Nephron (organoid): ENCODE results near the gene TJP1.

Experiments
- H3K27ac Mint-ChIP-seq, 3 experiments: 2 replicates each; pipeline ENCODE4 v1.8.0; 2020; ENCODE audit warnings: mixed read lengths in 3 of 3, mild to moderate bottlenecking in 2 of 3, moderate library complexity in 1 of 3
- H3K27me3 Mint-ChIP-seq: 2 replicates; pipeline ENCODE4 v1.8.0; 2021; ENCODE audit warnings: low read depth, mild to moderate bottlenecking, moderate library complexity, mixed read lengths
- H3K36me3 Mint-ChIP-seq: 2 replicates; pipeline ENCODE4 v1.8.0; 2020; ENCODE audit warnings: low read depth, mixed read lengths
- H3K4me1 Mint-ChIP-seq: 2 replicates; pipeline ENCODE4 v1.8.0; 2020; ENCODE audit warnings: mixed read lengths
- H3K4me3 Mint-ChIP-seq, 3 experiments: 2 replicates each; pipeline ENCODE4 v1.8.0; 2020; ENCODE audit warnings: mild to moderate bottlenecking in 3 of 3, mixed read lengths in 3 of 3, moderate library complexity in 2 of 3
- H3K9me3 Mint-ChIP-seq: 2 replicates; pipeline ENCODE4 v1.8.0; 2020; ENCODE audit warnings: mixed read lengths
- CTCF ChIP-seq, 3 experiments: fragments of 200-600 bp; sonication (generic); IDR thresholded peaks; one replicate each; pipeline ENCODE4 v1.5.0; 2021; ENCODE audit warnings: antibody characterized with exemption in 3 of 3; ENCODE audit not compliant: unreplicated experiment in 3 of 3

TJP1 gene

GRCh38 chr15:29857221-29857789, 35.0 kb upstream of the TJP1 start:
- no peak for TF ChIP-seq CTCF (IDR thresholded peaks at IDR 0.05; ENCODE audit: unreplicated experiment in 3 of 3)
- Mint-ChIP-seq H3K36me3 (no peaks in the 10 kb centered on the region), H3K27ac (no peak overlapping the region), H3K27me3 (peaks cover 5% of the 10 kb centered on the region), H3K4me3 (no peak overlapping the region), H3K9me3 (no peaks in the 10 kb centered on the region), H3K4me1 (peaks cover 5% of the 10 kb centered on the region)

GRCh38 chr15:29854413-29854812, 32.1 kb upstream of the TJP1 start:
- Mint-ChIP-seq H3K27ac (no peak overlapping the region), H3K36me3 (no peaks in the 10 kb centered on the region), H3K9me3 (peaks cover 3% of the 10 kb centered on the region), H3K4me3 (no peak overlapping the region), H3K27me3 (no peaks in the 10 kb centered on the region), H3K4me1 (no peaks in the 10 kb centered on the region)
- no peak for TF ChIP-seq CTCF (IDR thresholded peaks at IDR 0.05; ENCODE audit: unreplicated experiment in 3 of 3)

GRCh38 chr15:29853211-29853987, 31.1 kb upstream of the TJP1 start:
- Mint-ChIP-seq H3K27ac (no peak overlapping the region), H3K36me3 (no peaks in the 10 kb centered on the region), H3K4me1 (no peaks in the 10 kb centered on the region), H3K4me3 (no peak overlapping the region), H3K27me3 (no peaks in the 10 kb centered on the region), H3K9me3 (peaks cover 3% of the 10 kb centered on the region)
- no peak for TF ChIP-seq CTCF (IDR thresholded peaks at IDR 0.05; ENCODE audit: unreplicated experiment in 3 of 3)

DNA sequence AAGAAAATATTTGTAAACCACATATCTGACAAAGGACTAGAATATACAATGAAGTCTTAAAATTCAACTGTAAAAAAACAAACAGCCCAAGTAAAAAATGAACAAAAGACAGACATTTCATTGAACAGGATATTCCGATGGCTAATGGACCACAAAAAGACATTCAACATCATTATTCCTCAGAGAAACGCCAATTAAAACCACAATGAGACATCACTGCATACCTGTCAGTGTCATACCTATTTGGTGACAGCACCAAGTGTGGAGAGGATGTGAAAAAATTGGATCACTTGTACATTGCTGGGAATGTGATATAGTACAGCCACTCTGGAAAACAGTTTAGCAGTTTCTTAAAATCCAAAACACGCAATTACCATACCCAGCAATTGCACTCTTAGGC, 29.9 kb upstream of the TJP1 start:
- Mint-ChIP-seq H3K4me1 (no peaks in the 10 kb centered on the region), H3K36me3 (no peaks in the 10 kb centered on the region), H3K27me3 (no peaks in the 10 kb centered on the region), H3K4me3 (no peak overlapping the region), H3K27ac (no peak overlapping the region), H3K9me3 (peaks cover 11% of the 10 kb centered on the region)
- TF ChIP-seq CTCF (IDR thresholded peaks at IDR 0.05; ENCODE audit: unreplicated experiment in 3 of 3): no peak

GRCh38 chr15:29849716-29850115, 27.4 kb upstream of the TJP1 start:
- no peaks in the 10 kb centered on the region for H3K27me3 Mint-ChIP-seq
- H3K4me3 Mint-ChIP-seq: no peak overlapping the region
- H3K9me3 Mint-ChIP-seq: peaks cover 15% of the 10 kb centered on the region
- H3K4me1 Mint-ChIP-seq: no peaks in the 10 kb centered on the region
- H3K27ac Mint-ChIP-seq: no peak overlapping the region
- TF ChIP-seq CTCF (IDR thresholded peaks at IDR 0.05; ENCODE audit: unreplicated experiment in 3 of 3): no peak
- H3K36me3 Mint-ChIP-seq: peaks cover 7% of the 10 kb centered on the region

- Mint-ChIP-seq H3K4me3 (no peak overlapping the region), H3K36me3 (peaks cover 7% of the 10 kb centered on the region), H3K27ac (no peak overlapping the region), H3K9me3 (peaks cover 15% of the 10 kb centered on the region), H3K4me1 (no peaks in the 10 kb centered on the region), H3K27me3 (no peaks in the 10 kb centered on the region)
- no peak for TF ChIP-seq CTCF (IDR thresholded peaks at IDR 0.05; ENCODE audit: unreplicated experiment in 3 of 3)
These were observed 26.9 kb upstream of the TJP1 start for GRCh38 chr15:29849218-29849617.
